AG09319 (cell line): Measurements from ENCODE around the gene KIRREL3.

Source experiments
- DNase-seq: peaks from one replicate; pipeline ENCODE4 v3.0.0-alpha.2; 2010; ENCODE audit warnings: low read depth; ENCODE audit errors: extremely low read depth
- CTCF ChIP-seq: IDR thresholded peaks from 2 replicates; pipeline ENCODE4 v1.5.1; 2011; ENCODE audit warnings: low read depth, mild to moderate bottlenecking, inconsistent platforms, low read length, moderate library complexity

Gene KIRREL3

GRCh38 chr11:126929179-126930061, 71.2 kb downstream of the KIRREL3 start:
- DNase-seq, result peak; percentile 59
- no peak for TF ChIP-seq CTCF

- TF ChIP-seq CTCF, result no peak
- DNase-seq, result no peak
Measured at GRCh38 chr11:126927623-126928022, 72.9 kb downstream of the KIRREL3 start.

GRCh38 chr11:126926376-126926791, 74.2 kb downstream of the KIRREL3 start:
- TF ChIP-seq CTCF, result no peak
- DNase-seq, result no peak

- no peak for DNase-seq
- no peak for TF ChIP-seq CTCF
Measured at GRCh38 chr11:126925321-126926093, 75.1 kb downstream of the KIRREL3 start.

GRCh38 chr11:126924376-126925040, 76.1 kb downstream of the KIRREL3 start:
- TF ChIP-seq CTCF, result no peak
- DNase-seq, result no peak

- no peak for TF ChIP-seq CTCF
- DNase-seq, result no peak
Measured at GRCh38 chr11:126920833-126921232, 79.7 kb downstream of the KIRREL3 start.
